Stomach smooth muscle (tissue), 2 donors: ENCODE data around the gene EDEM2.
A peak's percentile ranks its signal among the peaks of the same experiment; 100 is the strongest.
"Not testable (repeated sequence)": the region's sequence is repeated elsewhere in the genome, so short reads cannot be mapped to it uniquely, and the experiment has no call there.

Source experiments
- H3K27ac ChIP-seq: one replicate; pipeline ENCODE4 v1.7.0; 2013; ENCODE audit warnings: mild to moderate bottlenecking, low read length, inconsistent platforms
- H3K27me3 ChIP-seq, 2 donors: one replicate each; pipeline ENCODE4 v1.7.0; 2013; ENCODE audit warnings: low read length in 2 of 2; ENCODE audit not compliant: insufficient read depth in 2 of 2, control insufficient read depth in 1 of 2
- H3K36me3 ChIP-seq, 2 donors: one replicate each; pipeline ENCODE4 v1.7.0; 2013; ENCODE audit warnings: low read length in 2 of 2; ENCODE audit not compliant: control insufficient read depth in 2 of 2, insufficient read depth in 2 of 2
- H3K4me1 ChIP-seq: one replicate; pipeline ENCODE4 v1.7.0; 2013; ENCODE audit warnings: low read length; ENCODE audit not compliant: control insufficient read depth, insufficient read depth
- H3K4me3 ChIP-seq, 2 donors: one replicate each; pipeline ENCODE4 v1.7.0; 2013; ENCODE audit warnings: low read length in 2 of 2
- H3K9ac ChIP-seq, 2 donors: one replicate each; pipeline ENCODE4 v1.7.0; 2013; ENCODE audit warnings: low read length in 2 of 2, mild to moderate bottlenecking in 1 of 2
- H3K9me3 ChIP-seq, 2 donors: one replicate each; pipeline ENCODE4 v1.7.0; 2013; ENCODE audit warnings: low read length in 2 of 2; ENCODE audit not compliant: control insufficient read depth in 2 of 2
- donor health status: healthy.
- donor health status: Pancreatic carcinoma.

Gene EDEM2

DNA sequence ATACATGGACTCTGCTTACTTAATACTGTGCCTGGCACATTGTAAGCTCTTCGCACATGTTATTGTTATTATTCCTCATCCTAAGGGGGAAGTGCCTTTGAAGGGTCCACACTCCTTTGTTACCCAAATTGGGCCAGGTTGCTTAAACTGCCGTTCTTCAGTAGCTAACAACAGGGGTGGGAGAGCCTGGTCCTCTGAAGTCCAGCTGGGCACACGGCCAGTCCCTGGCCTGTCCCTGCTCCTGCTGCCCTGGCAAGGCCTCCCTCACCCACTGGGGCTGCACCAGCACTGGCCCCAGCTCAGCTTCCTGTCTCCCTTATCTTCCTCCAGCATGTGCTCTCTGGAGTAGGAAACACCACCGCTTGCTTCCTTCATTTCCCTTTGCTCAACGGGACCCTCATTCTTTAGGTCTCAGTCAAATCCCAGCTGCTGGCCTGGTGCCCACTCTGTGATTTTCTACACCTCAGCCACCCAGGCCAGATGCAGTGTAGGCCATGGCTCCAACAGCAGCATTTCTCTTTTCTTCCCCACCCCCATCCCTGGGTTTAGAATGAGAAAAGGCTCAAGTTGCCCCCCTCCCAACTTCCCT, 19.2 kb upstream of the EDEM2 start:
- peaks cover 5% of the 10 kb centered on the region for H3K4me1 ChIP-seq
- H3K9me3 ChIP-seq: no peaks in the 10 kb centered on the region
- no peaks in the 10 kb centered on the region for H3K27me3 ChIP-seq
- H3K27ac ChIP-seq: no peak overlapping the region
- H3K36me3 ChIP-seq: no peaks in the 10 kb centered on the region
- H3K9ac ChIP-seq: no peak overlapping the region
- H3K4me3 ChIP-seq: no peak overlapping the region

DNA sequence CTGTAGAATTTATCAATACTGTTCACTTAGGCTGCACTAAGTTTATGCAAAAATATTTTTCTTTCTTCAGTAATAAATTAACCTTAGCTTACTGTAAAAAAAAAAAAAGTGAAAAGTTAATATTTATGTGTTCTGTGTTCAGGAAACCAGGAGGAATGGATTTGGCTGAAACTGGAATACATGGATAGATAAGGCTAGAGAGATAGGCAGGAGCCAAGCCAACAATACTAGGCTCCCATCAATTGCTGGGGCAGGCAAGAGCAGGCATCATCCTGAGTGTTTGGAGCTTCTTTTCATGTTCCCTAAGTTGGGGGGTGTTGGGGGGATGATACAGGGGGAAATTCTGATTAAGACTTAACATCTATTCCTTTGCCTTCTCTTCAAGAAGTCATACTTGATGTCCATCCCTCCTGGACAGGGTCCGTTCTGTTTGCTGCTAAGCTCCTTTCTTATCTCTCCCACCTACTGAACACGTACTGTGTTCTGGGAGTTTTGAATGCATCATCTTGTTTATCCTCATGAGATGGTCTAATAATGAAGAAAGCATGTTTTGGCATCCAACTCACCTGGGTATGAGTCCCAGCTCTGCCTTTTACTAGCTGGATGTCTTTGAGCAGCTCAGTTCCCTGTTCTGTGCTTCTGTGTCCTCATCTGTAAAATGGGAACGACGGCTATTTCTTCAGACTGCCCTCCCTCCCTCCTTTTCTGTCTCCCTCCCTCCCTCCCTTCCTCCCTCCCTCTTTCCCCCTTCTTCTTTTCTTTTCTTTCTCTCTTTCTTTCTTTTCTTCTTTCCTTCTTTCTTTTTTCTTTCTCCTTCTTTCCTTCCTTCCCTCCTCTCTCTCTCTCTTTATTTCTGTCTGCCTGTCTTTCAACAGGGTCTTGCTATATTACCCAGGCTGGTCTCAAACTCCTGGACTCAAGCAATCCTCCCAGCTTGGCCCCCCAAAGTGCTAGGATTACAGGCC, 18.4 kb upstream of the EDEM2 start:
- Histone ChIP-seq H3K9me3 (no peaks in the 10 kb centered on the region), H3K4me1 (peaks cover 5% of the 10 kb centered on the region), H3K4me3 (no peak overlapping the region), H3K27ac (no peak overlapping the region), H3K9ac (no peak overlapping the region), H3K36me3 (no peaks in the 10 kb centered on the region), H3K27me3 (no peaks in the 10 kb centered on the region)

DNA sequence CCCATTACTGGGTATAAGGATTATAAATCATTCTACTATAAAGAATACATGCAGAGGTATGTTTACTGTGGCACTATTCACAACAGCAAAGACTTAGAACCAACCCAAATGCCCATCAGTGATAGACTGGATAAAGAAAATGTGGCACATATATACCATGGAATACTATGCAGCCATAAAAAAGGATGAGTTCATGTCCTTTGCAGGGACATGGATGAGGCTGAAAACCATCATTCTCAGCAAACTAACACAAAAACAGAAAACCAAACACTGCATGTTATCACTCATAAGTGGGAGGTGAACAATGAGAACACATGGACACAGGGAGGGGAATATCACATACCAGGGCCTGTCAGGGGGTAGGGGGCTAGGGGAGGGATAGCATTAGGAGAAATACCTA, 17.4 kb upstream of the EDEM2 start:
- H3K9me3 ChIP-seq, H3K27ac ChIP-seq, H3K4me3 ChIP-seq, H3K36me3 ChIP-seq, H3K4me1 ChIP-seq, H3K27me3 ChIP-seq, H3K9ac ChIP-seq: not testable (repeated sequence)

DNA sequence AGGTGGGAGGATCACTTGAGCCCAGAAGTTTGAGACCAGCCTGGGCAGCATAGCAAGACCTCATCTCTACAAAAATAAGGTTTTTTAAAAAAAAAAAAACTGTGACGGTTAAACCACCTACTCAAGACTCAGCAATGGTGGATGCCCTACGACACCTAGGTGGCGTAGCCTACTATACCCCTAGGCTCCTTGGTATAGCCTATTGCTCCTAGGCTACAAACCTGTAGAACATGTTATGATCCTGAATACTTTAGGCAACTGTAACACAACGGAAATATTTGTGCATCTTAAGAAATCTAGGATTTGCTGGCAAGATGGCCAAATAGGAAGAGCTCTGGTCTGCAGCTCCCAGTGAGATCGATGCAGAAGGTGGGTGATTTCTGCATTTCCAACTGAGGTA, 13.2 kb upstream of the EDEM2 start:
- H3K4me3 ChIP-seq, H3K36me3 ChIP-seq, H3K9ac ChIP-seq, H3K27ac ChIP-seq, H3K4me1 ChIP-seq, H3K9me3 ChIP-seq, H3K27me3 ChIP-seq: not testable (repeated sequence)

DNA sequence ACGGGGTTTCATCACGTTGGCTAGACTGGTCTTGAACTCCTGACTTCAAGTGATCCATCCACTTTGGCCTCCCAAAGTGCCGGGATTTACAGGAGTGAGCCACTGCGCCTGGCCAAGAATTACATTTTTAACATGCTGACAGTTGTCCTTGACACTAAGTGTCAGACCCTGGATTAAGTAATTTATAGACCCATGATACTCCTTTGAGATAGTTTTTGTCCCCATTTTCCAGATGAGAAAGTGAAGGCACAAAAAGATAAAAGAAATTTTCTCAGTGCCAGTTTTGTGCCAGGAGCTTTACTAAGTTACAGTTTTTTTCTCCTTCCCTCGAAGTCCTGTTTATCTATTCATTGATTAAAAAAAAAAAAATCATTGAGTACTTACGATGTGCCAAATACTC, 9.8 kb upstream of the EDEM2 start:
- no peak overlapping the region for H3K27ac ChIP-seq

DNA sequence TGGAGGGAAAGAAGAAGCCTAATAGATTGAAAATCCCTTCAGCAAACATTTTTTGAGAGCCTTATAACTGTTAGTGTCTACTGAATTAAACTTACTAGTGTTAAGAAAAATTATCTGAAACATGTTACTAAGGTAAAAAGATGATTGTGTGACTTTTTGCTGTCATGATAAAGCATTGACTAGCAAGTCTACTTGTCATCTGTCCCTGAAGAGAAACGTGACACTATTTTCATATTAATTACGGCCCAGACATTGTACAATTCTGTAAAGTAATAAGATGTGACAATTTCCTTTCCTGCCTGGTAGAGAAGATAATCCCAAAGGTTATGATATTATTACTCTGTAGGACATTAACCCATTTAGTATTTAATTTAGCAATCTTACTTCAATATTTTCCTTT, 8.8 kb upstream of the EDEM2 start:
- no peaks in the 10 kb centered on the region for H3K36me3 ChIP-seq
- no peaks in the 10 kb centered on the region for H3K9me3 ChIP-seq
- H3K4me1 ChIP-seq: no peaks in the 10 kb centered on the region
- no peak overlapping the region for H3K27ac ChIP-seq
- no peak overlapping the region for H3K4me3 ChIP-seq
- H3K27me3 ChIP-seq: no peaks in the 10 kb centered on the region
- no peak overlapping the region for H3K9ac ChIP-seq

More for the DNA sequence above, 9.8 kb upstream of the EDEM2 start:
- Histone ChIP-seq H3K4me1 (no peaks in the 10 kb centered on the region), H3K4me3 (no peak overlapping the region), H3K27me3 (no peaks in the 10 kb centered on the region), H3K36me3 (no peaks in the 10 kb centered on the region), H3K9me3 (no peaks in the 10 kb centered on the region), H3K9ac (no peak overlapping the region)

DNA sequence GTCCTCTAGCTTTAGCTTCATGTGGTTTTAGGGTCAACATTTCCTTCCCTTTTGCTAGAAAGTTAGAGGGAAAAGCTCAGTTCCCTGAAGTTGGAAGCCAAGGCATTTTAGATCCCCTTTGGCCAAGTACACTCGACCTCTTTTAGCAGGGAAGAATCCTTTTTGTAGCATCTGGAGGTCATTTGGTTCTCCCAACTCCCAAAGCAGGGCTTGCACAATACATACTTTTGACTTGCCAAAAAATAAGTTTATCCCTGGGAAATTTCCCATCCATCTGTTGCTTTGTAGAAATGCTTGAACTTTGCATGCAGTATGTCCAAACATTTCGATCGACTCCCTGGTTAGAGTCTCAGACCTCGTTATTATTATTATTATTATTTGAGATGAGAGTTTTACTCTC, 4.6 kb upstream of the EDEM2 start:
- Histone ChIP-seq H3K36me3 (no peaks in the 10 kb centered on the region), H3K4me1 (peaks cover 3% of the 10 kb centered on the region), H3K27ac (no peak overlapping the region), H3K27me3 (no peaks in the 10 kb centered on the region), H3K4me3 (no peak overlapping the region), H3K9me3 (no peaks in the 10 kb centered on the region), H3K9ac (no peak overlapping the region)

DNA sequence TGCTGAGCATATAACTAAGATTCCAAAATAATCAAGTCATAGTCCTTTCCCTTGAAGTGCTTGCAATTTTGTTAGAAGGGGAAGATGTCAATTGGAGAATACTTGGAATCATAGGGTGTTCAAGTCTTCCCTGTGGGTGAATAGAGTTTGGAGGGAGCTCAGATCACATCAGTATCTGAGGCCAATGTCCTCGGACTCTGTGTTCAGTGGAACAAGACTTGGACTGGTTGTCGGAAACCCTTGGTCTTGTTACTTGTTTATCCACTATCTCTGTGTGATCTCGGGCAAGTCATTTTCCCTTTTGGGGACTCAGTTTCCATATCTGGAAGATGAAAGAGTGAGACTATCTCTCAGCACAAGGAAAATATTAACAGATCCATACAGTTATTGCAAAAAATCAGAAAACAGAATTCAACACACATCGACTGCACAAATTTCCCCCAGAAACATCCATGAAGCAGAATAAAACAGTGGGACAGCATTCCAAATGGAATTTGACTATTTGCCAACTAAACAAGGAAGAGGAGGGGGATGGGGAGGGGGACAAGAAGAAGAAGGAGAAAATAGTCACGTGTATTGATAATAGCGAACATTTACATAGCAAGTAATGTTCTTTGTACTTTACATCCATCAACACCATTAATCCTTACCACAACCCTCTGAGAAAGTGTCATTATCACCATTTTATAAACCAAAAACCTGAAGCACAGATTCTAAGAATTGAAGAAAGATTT, 3.9 kb upstream of the EDEM2 start:
- H3K9me3 ChIP-seq: no peaks in the 10 kb centered on the region
- no peak overlapping the region for H3K27ac ChIP-seq
- peaks cover 7% of the 10 kb centered on the region for H3K4me1 ChIP-seq
- H3K4me3 ChIP-seq: no peak overlapping the region
- H3K9ac ChIP-seq: no peak overlapping the region
- H3K36me3 ChIP-seq: no peaks in the 10 kb centered on the region
- H3K27me3 ChIP-seq: no peaks in the 10 kb centered on the region

DNA sequence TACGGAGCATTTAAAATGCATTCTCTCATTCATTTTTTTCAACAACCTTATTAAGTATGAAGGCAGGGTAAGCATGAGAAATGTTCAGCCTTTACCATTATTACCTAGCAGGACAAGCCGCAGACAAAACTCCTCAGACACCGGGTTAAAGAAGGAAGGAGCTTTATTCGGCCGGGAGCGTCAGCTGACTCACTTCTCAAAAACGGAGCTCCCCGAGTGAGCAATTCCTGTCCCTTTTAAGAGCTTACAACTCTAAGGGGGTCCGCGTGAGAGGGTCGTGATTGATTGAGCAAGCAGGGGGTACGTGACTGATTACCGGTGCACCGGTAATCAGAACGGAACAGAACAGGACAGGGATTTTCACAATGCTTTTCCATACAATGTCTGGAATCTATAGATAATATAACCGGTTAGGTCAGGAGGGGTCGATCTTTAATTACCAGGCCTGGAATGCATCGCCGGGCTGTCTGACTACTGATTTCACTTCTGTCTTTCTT, 487 bp upstream of the EDEM2 start:
- H3K9ac ChIP-seq: peak overlapping the region; percentile 72 to 90
- peak overlapping the region; percentile 92 to 93 for H3K4me3 ChIP-seq
- not testable (repeated sequence) for H3K9me3 ChIP-seq, H3K27ac ChIP-seq, H3K27me3 ChIP-seq, H3K4me1 ChIP-seq, H3K36me3 ChIP-seq

DNA sequence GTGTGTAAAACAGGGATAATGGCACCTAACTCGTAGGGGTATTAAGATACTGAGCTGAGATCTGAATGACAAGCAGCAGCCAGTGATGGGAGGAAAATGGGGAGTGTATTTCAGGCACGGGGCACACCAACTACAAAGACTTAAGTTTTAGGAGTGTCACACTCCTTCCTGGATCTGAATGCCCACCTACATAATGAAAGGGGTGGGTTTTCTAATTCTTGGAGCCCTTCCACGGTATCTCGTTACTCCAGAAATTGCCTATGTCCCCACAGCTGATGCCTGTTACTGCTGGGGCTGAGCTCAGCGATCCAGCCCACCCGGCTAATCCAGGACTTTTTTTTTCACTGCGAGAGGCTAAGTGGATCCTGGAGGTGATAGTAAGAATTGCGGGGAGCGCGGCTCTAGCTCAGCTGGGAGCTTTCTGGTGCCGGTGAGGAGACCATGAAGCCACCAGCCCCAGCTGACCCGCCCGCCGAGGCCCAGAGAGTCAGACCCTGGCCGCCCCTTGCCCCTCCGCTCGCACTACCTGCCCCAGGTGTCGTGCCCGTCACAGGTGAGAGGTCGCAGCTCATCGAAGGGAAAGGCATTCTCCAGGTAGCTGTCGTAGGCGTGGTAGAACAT, 727 bp downstream of the EDEM2 start:
- Histone ChIP-seq H3K36me3 (peaks cover 6 to 8% of the 10 kb centered on the region in 2 donors), H3K4me1 (peaks cover 7% of the 10 kb centered on the region), H3K27ac (peak overlapping the region; percentile 58), H3K27me3 (no peaks in the 10 kb centered on the region), H3K9ac (peak overlapping the region; percentile 87 to 90), H3K4me3 (peak overlapping the region; percentile 92 to 93), H3K9me3 (no peaks in the 10 kb centered on the region)
